Hepatic stellate cell (primary cell): ENCODE data around the gene MYL4.
"Not testable (repeated sequence)": the region's sequence is repeated elsewhere in the genome, so short reads cannot be mapped to it uniquely, and the experiment has no call there.

Experiments
- DNase-seq: peaks from one replicate; pipeline ENCODE4 v3.0.0; 2011; ENCODE audit warnings: low spot score

The MYL4 gene

DNA sequence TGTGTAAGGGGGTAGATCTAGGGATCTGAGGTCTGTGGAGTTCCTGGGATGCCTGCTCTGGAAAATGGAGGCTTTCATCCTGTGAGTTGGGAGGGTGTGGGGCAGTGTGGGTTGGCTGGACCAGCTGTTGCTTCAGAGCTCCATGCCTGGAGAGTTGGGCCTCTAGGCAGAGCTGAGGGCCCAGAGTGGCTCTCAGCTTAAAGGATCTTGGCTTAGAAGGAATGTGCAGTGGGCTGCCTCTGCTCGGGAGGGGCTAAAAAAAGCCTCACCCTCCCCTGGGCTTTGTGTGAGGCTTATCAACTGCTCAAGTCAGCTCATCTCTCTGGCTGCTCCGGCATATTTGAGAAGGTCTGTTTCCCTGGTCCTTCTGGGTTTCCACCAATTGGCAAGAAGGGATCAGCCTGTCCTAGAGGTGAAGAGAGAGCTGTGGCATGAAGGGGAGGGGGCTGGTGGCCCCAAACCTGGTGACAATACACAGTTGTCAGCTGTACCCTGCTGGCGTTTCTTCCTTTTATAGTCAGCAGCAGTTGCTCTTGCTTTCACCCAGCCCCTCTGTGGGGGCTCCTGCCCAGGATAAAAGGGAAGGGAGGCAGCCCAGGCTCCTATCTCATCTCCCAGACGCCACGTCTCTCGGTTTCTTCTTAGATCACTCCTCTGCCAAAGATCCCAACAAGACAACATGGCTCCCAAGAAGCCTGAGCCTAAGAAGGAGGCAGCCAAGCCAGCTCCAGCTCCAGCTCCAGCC is at the start of gene MYL4:
Gene MYL4 (plus strand): TSS at position 605 of the 745 bp plus-strand sequence. CDS start 75 bp downstream, at position 680.
- peak; percentile 27 for DNase-seq

DNA sequence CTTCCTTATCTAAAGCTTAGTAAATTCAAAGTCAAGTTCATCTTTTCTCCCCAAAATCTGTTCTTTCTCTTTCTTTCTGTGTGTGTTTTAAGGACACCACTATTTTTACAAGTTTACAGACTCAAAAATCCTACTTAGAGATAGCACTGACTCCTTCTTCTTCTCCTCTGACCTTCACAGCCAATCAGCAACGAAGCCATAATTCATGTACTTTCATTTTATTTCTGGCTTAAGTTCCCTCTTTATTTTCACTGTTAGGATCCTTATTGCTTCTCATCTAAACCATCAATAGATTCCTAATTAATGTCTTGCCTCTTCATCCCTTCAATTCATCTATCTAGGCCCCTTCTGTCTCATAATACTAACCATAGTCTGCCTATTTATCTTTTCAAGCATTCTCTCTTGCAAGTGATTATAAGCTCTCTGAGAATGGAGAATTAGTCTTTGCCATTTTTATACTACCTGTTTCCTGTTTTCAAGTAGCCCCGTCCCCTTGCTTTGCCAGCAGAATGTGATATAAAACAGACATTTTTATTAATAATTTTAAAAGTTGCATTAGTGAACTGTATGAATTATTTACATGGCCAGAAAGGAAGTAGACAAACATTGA is 47.0 kb upstream of the MYL4 start:
- DNase-seq, result no peak

GRCh38 chr17:47164263-47164662 is 44.9 kb upstream of the MYL4 start:
- no peak for DNase-seq

- DNase-seq, result no peak
These were observed 44.0 kb upstream of the MYL4 start for GRCh38 chr17:47165137-47165536.

- not testable (repeated sequence) for DNase-seq
These were observed 42.3 kb upstream of the MYL4 start for GRCh38 chr17:47166854-47167253.

DNA sequence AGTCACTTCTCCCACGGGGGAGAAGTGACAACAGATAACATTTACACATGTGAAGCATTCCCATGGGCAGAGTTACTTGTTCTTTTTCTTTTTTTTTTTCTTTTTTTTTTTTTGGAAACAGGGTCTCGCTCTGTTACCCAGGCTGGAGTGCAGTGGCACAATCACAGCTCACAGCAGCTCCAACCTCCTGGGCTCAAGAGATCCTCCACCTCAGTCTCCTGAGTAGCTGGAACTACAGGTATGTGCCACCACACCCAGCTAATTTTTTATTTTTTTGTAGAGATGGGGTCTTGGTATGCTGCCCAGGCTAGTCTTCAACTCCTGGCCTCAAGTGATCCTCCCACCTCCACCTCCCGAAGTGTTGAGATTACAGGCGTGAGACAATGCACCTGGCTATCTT is 40.3 kb upstream of the MYL4 start:
- DNase-seq, result not testable (repeated sequence)

GRCh38 chr17:47170710-47171109 is 38.4 kb upstream of the MYL4 start:
- no peak for DNase-seq

- DNase-seq, result no peak
These were observed 36.2 kb upstream of the MYL4 start for GRCh38 chr17:47172696-47173565.

- DNase-seq, result not testable (repeated sequence)
These were observed 34.3 kb upstream of the MYL4 start for GRCh38 chr17:47174823-47175222.

DNA sequence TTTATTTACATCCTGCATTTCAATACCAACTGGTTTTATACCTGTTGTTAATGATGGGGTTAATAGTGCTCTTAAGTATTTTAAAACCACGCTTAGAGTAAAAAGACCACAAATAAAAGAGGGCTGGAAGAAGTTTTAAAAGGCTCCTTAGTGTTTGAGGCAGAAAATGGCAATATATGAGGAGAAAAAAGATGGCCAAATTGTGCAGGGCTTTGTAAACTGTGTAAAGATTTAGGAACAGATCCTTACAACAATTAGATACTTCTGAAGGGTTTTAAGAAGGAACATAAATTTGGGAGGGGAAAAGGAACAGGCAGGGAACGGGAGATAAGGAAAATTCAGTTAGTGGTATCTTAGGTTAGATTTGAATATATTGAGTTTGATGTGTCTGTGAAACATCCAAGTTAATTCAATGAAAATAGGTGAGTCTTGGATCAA is 32.7 kb upstream of the MYL4 start:
- DNase-seq, result no peak

DNA sequence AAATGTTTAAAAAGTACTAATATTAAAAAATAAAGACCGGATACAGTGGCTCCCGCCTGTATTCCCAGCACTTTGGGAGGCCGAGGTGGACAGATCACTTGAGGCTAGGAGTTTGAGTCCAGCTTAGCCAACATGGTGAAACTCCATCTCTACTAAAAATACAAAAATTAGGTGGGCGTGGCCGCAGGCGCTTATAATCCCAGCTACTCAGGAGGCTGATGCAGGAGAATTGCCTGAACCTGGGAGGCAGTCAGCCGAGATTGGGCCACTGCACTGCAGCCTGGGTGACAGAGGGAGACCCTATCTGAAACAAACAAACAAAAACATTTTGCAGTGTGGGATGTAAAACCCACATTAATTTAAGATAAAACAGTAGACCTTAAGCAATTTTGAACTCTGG is 31.9 kb upstream of the MYL4 start:
- no peak for DNase-seq

DNA sequence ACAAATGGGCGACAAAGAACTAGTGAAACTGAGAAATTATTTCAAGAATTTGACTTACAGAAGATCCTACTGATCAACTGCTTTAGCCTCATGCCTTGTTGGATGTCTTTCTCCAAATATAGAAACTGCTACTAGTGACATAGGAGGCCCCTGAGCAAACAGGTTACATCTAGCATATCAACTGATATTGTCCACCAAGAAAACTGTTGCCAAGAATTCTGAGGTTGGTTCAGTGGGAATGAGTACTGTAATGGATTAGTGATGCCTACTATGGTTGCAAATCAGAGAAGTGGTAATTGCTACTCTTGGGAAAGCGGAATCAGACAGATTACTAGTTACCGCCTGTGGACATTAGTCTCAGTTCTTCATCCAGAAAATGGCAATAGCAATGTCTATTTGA is 30.0 kb upstream of the MYL4 start:
- DNase-seq, result no peak

- DNase-seq, result no peak
These were observed 28.8 kb upstream of the MYL4 start for GRCh38 chr17:47180337-47180736.

DNA sequence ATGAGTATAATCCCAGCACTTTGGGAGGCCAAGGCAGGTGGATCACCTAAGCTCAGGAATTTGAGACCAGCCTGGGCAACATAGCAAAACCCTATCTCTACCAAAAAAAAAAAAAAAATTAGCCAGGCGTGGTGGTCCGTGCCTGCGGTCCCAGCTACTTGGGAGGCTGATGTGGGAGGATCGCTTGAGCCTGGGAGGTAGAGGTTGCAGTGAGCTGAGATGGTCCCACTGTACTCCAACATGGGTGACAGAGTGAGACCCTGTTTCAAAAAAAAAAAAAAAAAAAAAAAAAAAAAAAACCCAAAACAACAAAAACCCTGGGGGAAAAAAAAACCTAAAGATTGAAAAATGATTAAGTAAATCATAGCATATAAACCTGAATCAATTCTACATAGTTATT is 28.2 kb upstream of the MYL4 start:
- DNase-seq, result not testable (repeated sequence)

GRCh38 chr17:47184681-47185080 is 24.5 kb upstream of the MYL4 start:
- DNase-seq, result no peak

GRCh38 chr17:47188271-47188875 is 20.8 kb upstream of the MYL4 start:
- DNase-seq, result peak; percentile 50

GRCh38 chr17:47188876-47189731 is 20.0 kb upstream of the MYL4 start, which contains the start of gene CDC27:
TSS of gene CDC27 (minus strand) at chr17:47189295. CDS start at chr17:47189172, 123 bp downstream.
- peak; percentile 92 for DNase-seq

- DNase-seq, result no peak
These were observed 19.4 kb upstream of the MYL4 start for GRCh38 chr17:47189732-47190237.

DNA sequence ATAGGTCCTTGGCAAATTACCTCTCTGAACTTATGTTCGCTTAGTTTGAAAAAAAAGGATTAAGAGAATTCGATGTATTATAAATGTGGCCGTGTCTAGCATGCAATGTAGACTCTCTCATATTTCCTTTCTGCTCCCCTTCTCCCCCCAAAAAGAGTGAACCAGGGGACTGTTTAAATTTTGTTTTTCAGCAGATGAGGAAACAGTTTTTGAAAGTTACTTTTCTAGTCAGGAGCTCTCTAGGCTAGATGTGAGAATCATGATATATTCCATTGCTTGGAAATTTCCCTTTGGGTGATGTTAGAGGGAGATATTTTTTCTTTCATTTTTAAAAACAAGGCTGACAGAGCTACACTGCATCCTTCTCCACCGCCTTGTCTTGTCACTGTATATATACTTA is 18.9 kb upstream of the MYL4 start:
- DNase-seq, result no peak

DNA sequence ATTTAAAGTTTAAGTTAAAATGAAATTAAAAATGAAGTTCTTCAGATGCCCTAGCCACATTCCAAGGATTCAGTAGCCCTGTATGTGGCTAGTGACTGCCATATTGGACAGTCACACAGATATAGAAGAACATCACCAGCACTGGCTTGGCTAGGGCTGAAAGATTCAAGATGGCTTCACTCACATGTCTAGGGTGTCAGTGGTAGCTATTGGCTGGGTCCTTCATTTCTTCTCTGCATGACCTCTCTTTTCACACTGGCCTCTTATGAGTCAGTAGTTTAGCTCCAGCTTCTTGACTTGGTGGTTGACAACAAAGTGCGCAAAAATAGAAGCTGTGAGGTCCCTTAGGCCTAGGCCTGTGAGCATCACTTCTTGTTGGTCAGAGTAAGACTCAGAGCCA is 18.4 kb upstream of the MYL4 start:
- DNase-seq, result no peak

DNA sequence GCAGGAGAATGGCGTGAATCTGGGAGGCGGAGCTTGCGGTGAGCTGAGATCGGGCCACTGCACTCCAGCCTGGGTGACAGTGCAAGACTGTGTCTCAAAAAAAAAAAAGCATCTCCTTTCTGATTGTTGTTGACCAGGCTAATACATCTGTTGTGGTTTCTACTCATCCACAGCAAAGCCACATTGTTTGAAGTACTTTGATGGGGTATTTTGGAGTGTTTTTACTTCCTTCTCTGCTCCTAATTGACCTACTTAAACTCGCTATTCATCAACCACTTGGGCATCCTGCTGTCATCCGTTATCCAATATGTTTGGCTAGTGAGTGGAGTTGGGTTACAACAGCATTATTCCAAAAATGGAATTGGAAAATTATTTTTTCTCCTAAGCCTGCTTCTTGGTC is 16.6 kb upstream of the MYL4 start:
- DNase-seq, result no peak
